IMR-90 (cell line): Measurements from ENCODE around the gene XRCC4. TPM values are rescaled to one million over a fixed set of nuclear protein-coding genes. Genes with fewer than 3 reads are reported as not detected.

Source experiments
- ATAC-seq: fragments of 200-7000 bp; cut with Tn5 transposase; 2 replicates; pipeline ENCODE4 v1.9.1; 2020; ENCODE audit warnings: low read depth, mild to moderate bottlenecking, moderate library complexity
- BruUV-seq: library from RNA; stranded (reverse); fragments of 400-500 nt; replicated peaks from 2 replicates; lab custom pipeline; 2021; lab: Mats Ljungman, UMichigan
- CTCF ChIA-PET: fragments of 300-600 bp; formaldehyde crosslinking; extraction: SDS; loops from one replicate; lab custom pipeline; 2021; ENCODE audit warnings: antibody characterized with exemption; lab: Yijun Ruan, JAX
- POLR2A ChIA-PET: fragments of 300-600 bp; sonication (Branson Sonifier 250); formaldehyde crosslinking; loops from one replicate; lab custom pipeline; 2022; ENCODE audit warnings: antibody characterized with exemption; ENCODE audit not compliant: unreplicated experiment; lab: Charles Lee
- DNase-seq: peaks from one replicate; pipeline ENCODE4 v3.0.0; 2013
- H2AFZ ChIP-seq: replicated peaks from 2 replicates; pipeline ENCODE3; 2013; ENCODE audit warnings: low read length, mild to moderate bottlenecking; ENCODE audit not compliant: poor library complexity
- H2AK5ac ChIP-seq: 2 replicates; pipeline ENCODE4 v1.6.1; 2013; ENCODE audit warnings: low read depth, low read length, inconsistent platforms
- H2AK9ac ChIP-seq: replicated peaks from 2 replicates; pipeline ENCODE3; 2013; ENCODE audit warnings: mild to moderate bottlenecking, low read depth, low read length, moderate library complexity; ENCODE audit not compliant: poor library complexity
- H2BK120ac ChIP-seq: 2 replicates; pipeline ENCODE4 v1.6.1; 2013; ENCODE audit warnings: low read depth, low read length, inconsistent platforms
- H2BK15ac ChIP-seq: 3 replicates; pipeline ENCODE4 v1.6.1; 2013; ENCODE audit warnings: low read depth, low read length, inconsistent platforms
- H2BK20ac ChIP-seq: 2 replicates; pipeline ENCODE4 v1.6.1; 2013; ENCODE audit warnings: low read depth, mild to moderate bottlenecking, inconsistent platforms, low read length, moderate library complexity
- H2BK5ac ChIP-seq: 2 replicates; pipeline ENCODE4 v1.6.1; 2013; ENCODE audit warnings: mild to moderate bottlenecking, low read depth, low read length, inconsistent platforms; ENCODE audit not compliant: poor library complexity, severe bottlenecking
- H3K14ac ChIP-seq: replicated peaks from 2 replicates; pipeline ENCODE4 v1.6.1; 2013; ENCODE audit warnings: low read depth, low read length, inconsistent platforms
- H3K18ac ChIP-seq: 2 replicates; pipeline ENCODE4 v1.6.1; 2013; ENCODE audit warnings: low read depth, low read length, control low read depth
- H3K23ac ChIP-seq: 2 replicates; pipeline ENCODE4 v1.6.1; 2013; ENCODE audit warnings: low read depth, low read length, inconsistent platforms
- H3K27ac ChIP-seq: 2 replicates; pipeline ENCODE4 v1.5.1; 2013; ENCODE audit warnings: mild to moderate bottlenecking, control low read depth, low read length; ENCODE audit not compliant: insufficient read depth
- H3K27me3 ChIP-seq: 2 replicates; pipeline ENCODE4 v1.6.1; 2013; ENCODE audit warnings: low read length; ENCODE audit not compliant: control insufficient read depth, insufficient read depth
- H3K36me3 ChIP-seq: 2 replicates; pipeline ENCODE4 v1.6.1; 2013; ENCODE audit warnings: low read length, mixed read lengths; ENCODE audit not compliant: control insufficient read depth, insufficient read depth
- H3K4ac ChIP-seq: 2 replicates; pipeline ENCODE4 v1.6.1; 2013; ENCODE audit warnings: low read depth, low read length, inconsistent platforms
- H3K4me1 ChIP-seq: 2 replicates; pipeline ENCODE4 v1.6.1; 2013; ENCODE audit warnings: low read length, mixed read lengths; ENCODE audit not compliant: control insufficient read depth, insufficient read depth
- H3K4me2 ChIP-seq: 2 replicates; pipeline ENCODE4 v1.6.1; 2013; ENCODE audit warnings: low read depth, mild to moderate bottlenecking, control low read depth, low read length, moderate library complexity
- H3K4me3 ChIP-seq: 2 replicates; pipeline ENCODE4 v1.5.1; 2013; ENCODE audit warnings: low read depth, mild to moderate bottlenecking, control low read depth, low read length, moderate library complexity; ENCODE audit not compliant: insufficient read depth
- H3K56ac ChIP-seq: 2 replicates; pipeline ENCODE4 v1.6.1; 2013; ENCODE audit warnings: low read length, inconsistent platforms; ENCODE audit not compliant: insufficient read depth; ENCODE audit errors: extremely low read depth
- H3K79me1 ChIP-seq, 2 experiments: 2 replicates each; pipeline ENCODE4 v1.6.1; 2013; ENCODE audit warnings: low read length in 2 of 2, inconsistent platforms in 1 of 2, low read depth in 1 of 2
- H3K9ac ChIP-seq: 2 replicates; pipeline ENCODE4 v1.6.1; 2013; ENCODE audit warnings: low read depth, low read length, control low read depth
- H3K9me1 ChIP-seq: 2 replicates; pipeline ENCODE4 v1.6.1; 2013; ENCODE audit warnings: low read length, inconsistent platforms; ENCODE audit not compliant: insufficient read depth
- H3K9me3 ChIP-seq: 2 replicates; pipeline ENCODE4 v1.6.1; 2013; ENCODE audit warnings: low read length; ENCODE audit not compliant: control insufficient read depth, insufficient read depth
- H4K20me1 ChIP-seq: 2 replicates; pipeline ENCODE4 v1.6.1; 2013; ENCODE audit warnings: low read length, inconsistent platforms; ENCODE audit not compliant: insufficient read depth
- H4K5ac ChIP-seq: 2 replicates; pipeline ENCODE4 v1.6.1; 2013; ENCODE audit warnings: mild to moderate bottlenecking, low read depth, low read length, control low read depth
- H4K8ac ChIP-seq, 2 experiments: 2 replicates each; pipeline ENCODE4 v1.6.1; 2013; ENCODE audit warnings: low read depth in 2 of 2, low read length in 2 of 2, control low read depth in 1 of 2, inconsistent platforms in 1 of 2
- H4K91ac ChIP-seq: 2 replicates; pipeline ENCODE4 v1.6.1; 2013; ENCODE audit warnings: low read depth, low read length, inconsistent platforms; ENCODE audit not compliant: insufficient read depth
- CEBPB ChIP-seq: IDR thresholded peaks from 2 replicates; pipeline ENCODE4 v1.6.1; 2012; ENCODE audit warnings: low read depth, low read length, improper control_type of control experiment
- SMC3 ChIP-seq: fragments of 150-350 bp; IDR thresholded peaks from 2 replicates; pipeline ENCODE4 v1.6.1; 2016; ENCODE audit warnings: low read depth, mild to moderate bottlenecking, antibody characterized with exemption, low read length, moderate library complexity
- WGBS, 2 experiments: methylation state at CpG; one replicate each; pipeline versions ENCODE4 v1.1.5 to v1.1.7; 2013; ENCODE audit warnings: missing lambda C conversion rate in 2 of 2; ENCODE audit not compliant: insufficient read length in 1 of 2; ENCODE audit errors: extremely low coverage in 2 of 2; 5-methylcytosine and 5-hydroxymethylcytosine counted together
- dilution Hi-C: fragments of 300-500 bp; cut with HindIII; formaldehyde crosslinking; loops from one replicate; pipeline ENCODE4 v1.14.3; 2018; ENCODE audit warnings: low sequenced_read_pairs; ENCODE audit not compliant: unreplicated experiment
- in situ Hi-C: fragments of 300-500 bp; cut with MboI; formaldehyde crosslinking; loops from 3 replicates; pipeline ENCODE4 v1.14.3; 2019; ENCODE audit warnings: low sequenced_read_pairs, inconsistent platforms, mixed read lengths
- intact Hi-C: fragments of 100-400 bp; cut with micrococcal nuclease; formaldehyde crosslinking; loops from 2 replicates; pipeline ENCODE4 v1.10.0; 2022
- polyA plus RNA-seq, 3 experiments: library from polyadenylated mRNA; depleted of rRNA; stranded (reverse); fragments of >200 nt; gene quantifications; 2 replicates each; pipeline ENCODE4 v1.2.3, GENCODE V29; 2012; ENCODE audit warnings: low replicate concordance in 1 of 3
- total RNA-seq: library from RNA; depleted of rRNA; stranded (reverse); fragments of >200 nt; gene quantifications from 2 replicates; pipeline ENCODE4 v1.2.3, GENCODE V29; 2012

XRCC4 gene
- total and polyA plus RNA-seq, 2 of the 4 experiments (the other 2 are of a cell fraction) = 3.5 to 4.7 TPM

- no peak overlapping the region for H2BK20ac ChIP-seq
- WGBS, 2 experiments = no CpG with 5 or more reads among the region's 3 CpGs
Measured at GRCh38 chr5:83107692-83108420, 30.5 kb downstream of the XRCC4 start.

More at GRCh38 chr5:83107692-83108420, 30.5 kb downstream of the XRCC4 start:
- Histone ChIP-seq H3K79me1 (no peaks in the 10 kb centered on the region), H3K23ac (no peak overlapping the region), H3K9ac (no peak overlapping the region), H4K91ac (no peak overlapping the region), H2BK5ac (no peak overlapping the region), H3K27ac (no peak overlapping the region), H3K9me1 (no peaks in the 10 kb centered on the region), H3K36me3 (no peaks in the 10 kb centered on the region), H2AK9ac (no peak overlapping the region), H2AFZ (no peak overlapping the region), H2BK120ac (no peak overlapping the region), H3K56ac (no peak overlapping the region), H3K4me2 (no peak overlapping the region), H2AK5ac (no peak overlapping the region), H4K8ac (no peak overlapping the region), H2BK15ac (no peak overlapping the region), H3K27me3 (no peaks in the 10 kb centered on the region), H3K18ac (no peak overlapping the region), H4K5ac (no peak overlapping the region), H3K14ac (no peak overlapping the region), H3K4ac (no peak overlapping the region), H4K20me1 (no peaks in the 10 kb centered on the region), H3K9me3 (no peaks in the 10 kb centered on the region), H3K4me3 (no peak overlapping the region), H3K4me1 (no peaks in the 10 kb centered on the region)
- intact Hi-C loops = no loop called here
- ChIA-PET CTCF (no interaction called here), POLR2A (no interaction called here)
- BruUV-seq = no TSS peak
- TF ChIP-seq SMC3 (no peak), CEBPB (peak; percentile 82)
- dilution Hi-C loops = no loop called here
- ATAC-seq (no peak), DNase-seq (no peak)
- in situ Hi-C loops = no loop called here
